ENCODE measurements around the gene SNX10. TPM values are rescaled to one million over a fixed set of nuclear protein-coding genes. Genes with fewer than 3 reads are reported as not detected.

SNX10 gene
- total RNA-seq, 1 donor from 2014 or later: 73.8 TPM

DNA sequence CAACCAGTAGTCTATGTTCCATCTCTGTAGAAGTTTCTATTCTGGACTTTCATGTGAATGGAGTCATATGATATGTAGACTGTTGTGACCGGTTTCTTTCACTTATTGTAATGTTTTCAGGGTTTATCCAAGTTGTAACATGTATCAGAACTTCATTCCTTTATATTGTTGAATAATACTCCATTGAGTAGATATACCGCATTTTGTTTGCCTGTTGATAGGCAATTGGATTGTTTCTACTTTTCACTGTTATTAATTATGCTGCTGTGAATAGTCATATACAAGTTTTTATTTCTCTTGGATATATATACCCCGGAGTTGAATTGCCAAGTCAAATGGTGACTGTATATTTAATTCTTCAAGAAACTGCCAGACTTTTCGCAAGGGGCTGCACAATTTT, 40.1 kb downstream of the SNX10 start:
- TF ChIP-seq, protein P1, sequence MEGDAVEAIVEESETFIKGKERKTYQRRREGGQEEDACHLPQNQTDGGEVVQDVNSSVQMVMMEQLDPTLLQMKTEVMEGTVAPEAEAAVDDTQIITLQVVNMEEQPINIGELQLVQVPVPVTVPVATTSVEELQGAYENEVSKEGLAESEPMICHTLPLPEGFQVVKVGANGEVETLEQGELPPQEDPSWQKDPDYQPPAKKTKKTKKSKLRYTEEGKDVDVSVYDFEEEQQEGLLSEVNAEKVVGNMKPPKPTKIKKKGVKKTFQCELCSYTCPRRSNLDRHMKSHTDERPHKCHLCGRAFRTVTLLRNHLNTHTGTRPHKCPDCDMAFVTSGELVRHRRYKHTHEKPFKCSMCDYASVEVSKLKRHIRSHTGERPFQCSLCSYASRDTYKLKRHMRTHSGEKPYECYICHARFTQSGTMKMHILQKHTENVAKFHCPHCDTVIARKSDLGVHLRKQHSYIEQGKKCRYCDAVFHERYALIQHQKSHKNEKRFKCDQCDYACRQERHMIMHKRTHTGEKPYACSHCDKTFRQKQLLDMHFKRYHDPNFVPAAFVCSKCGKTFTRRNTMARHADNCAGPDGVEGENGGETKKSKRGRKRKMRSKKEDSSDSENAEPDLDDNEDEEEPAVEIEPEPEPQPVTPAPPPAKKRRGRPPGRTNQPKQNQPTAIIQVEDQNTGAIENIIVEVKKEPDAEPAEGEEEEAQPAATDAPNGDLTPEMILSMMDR (IDR thresholded peaks at IDR 0.05): no peak
- H3K4me1 ChIP-seq: no peaks in the 10 kb centered on the region
- no peak overlapping the region for H3K4me3 ChIP-seq
- DNase-seq: no peak
- no peaks in the 10 kb centered on the region for H3K36me3 ChIP-seq
- intact Hi-C loops (cut with DNase I): no loop called here
- H3K27ac ChIP-seq: no peak overlapping the region
- ATAC-seq: no peak
- H3K9me3 ChIP-seq: no peaks in the 10 kb centered on the region
- H3K27me3 ChIP-seq: no peaks in the 10 kb centered on the region

DNA sequence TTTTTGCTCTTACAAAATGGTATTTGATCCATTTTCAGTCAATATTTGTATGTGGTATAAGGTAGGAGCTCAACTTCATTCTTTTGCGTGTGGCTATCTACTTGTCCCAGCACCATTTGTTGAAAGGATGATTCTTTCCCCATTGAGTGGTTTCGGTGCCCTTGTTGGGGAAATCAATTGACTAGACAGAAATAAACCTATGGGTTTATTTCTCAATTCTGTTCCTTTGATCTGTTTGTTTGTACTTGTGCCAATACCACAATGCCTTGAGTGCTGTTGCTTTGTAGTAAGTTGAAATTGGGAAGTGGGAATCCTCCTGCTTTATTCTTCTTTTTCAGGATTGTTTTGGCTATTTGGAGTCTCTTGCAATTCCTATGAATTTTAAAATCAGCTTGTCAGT, 41.0 kb downstream of the SNX10 start:
- Histone ChIP-seq H3K4me3 (no peak overlapping the region), H3K9me3 (no peaks in the 10 kb centered on the region), H3K27ac (no peak overlapping the region), H3K36me3 (no peaks in the 10 kb centered on the region), H3K4me1 (no peaks in the 10 kb centered on the region), H3K27me3 (no peaks in the 10 kb centered on the region)
- ATAC-seq: no peak
- TF ChIP-seq, protein P1 (IDR thresholded peaks at IDR 0.05): no peak
- intact Hi-C loops (cut with DNase I): no loop called here
- DNase-seq: no peak

DNA sequence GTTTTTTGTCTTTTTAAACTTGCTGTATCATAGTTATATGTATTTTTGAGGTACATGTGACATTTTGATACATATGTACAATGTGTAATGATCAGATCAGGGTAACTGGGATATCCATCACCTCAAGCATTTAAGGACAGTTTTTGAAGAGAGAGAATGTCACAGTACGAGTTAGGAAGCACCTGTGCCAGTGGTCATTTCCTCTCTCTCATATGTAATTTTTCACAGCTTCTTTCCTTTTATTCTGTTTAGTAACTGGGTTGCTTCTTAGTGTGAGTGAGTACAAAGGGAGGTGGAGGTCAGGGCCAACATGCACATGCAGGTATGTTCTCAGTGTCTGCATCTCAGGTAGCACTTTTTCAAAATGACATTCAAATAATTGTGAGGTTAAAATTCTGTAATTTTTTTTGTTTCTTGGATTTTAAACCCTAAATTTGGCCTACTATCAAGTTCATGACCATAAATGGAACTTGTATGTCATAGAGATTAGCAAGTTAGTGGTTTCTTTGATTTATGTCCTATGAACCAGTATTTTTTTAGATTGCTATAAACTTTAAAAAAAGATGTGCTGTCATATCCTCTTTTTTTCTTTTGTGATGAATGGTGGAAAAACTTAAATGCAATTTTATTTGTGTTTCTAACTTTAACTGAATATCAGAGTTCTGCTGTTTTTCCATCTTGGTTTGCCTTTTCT, 42.7 kb downstream of the SNX10 start:
- ATAC-seq (no peak), DNase-seq (no peak)
- Histone ChIP-seq H3K27ac (no peak overlapping the region), H3K27me3 (no peaks in the 10 kb centered on the region), H3K36me3 (no peaks in the 10 kb centered on the region), H3K4me3 (no peak overlapping the region), H3K9me3 (no peaks in the 10 kb centered on the region), H3K4me1 (no peaks in the 10 kb centered on the region)
- intact Hi-C loops (cut with DNase I): no loop called here
- TF ChIP-seq, protein P1 (IDR thresholded peaks at IDR 0.05): no peak

DNA sequence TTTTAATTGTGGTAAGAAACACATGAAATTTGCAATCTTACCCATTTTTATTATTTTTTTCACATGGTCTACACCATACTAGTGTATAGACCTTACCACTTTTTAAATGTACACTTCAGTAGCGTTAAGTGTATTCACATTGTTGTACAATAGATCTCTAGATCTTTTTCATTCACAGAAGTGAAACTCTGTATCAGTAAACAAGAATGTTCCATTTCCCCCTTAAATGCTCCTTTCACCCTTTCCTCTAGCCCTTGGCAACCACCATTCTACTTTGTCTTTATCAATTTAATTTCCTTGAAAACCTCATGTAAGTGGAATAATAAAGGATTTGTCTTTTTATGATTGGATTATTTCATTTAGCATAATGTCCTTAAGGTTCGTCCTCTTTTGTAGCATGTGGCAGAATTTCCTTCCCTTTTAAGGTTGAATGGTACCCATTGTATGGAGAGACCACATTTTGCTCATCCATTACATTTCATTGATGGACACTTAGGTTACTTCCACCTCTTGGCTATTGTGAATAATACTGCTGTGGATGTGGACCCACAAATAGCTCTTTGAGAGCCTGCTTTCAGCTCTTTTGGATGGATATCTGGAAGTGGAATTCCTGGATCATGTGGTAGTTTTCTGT, 45.7 kb downstream of the SNX10 start:
- intact Hi-C loops (cut with DNase I): no loop called here
- TF ChIP-seq, protein P1 (IDR thresholded peaks at IDR 0.05): no peak
- Histone ChIP-seq H3K36me3 (no peaks in the 10 kb centered on the region), H3K4me3 (no peak overlapping the region), H3K27me3 (no peaks in the 10 kb centered on the region), H3K4me1 (no peaks in the 10 kb centered on the region), H3K9me3 (no peaks in the 10 kb centered on the region), H3K27ac (no peak overlapping the region)
- DNase-seq (no peak), ATAC-seq (no peak)

DNA sequence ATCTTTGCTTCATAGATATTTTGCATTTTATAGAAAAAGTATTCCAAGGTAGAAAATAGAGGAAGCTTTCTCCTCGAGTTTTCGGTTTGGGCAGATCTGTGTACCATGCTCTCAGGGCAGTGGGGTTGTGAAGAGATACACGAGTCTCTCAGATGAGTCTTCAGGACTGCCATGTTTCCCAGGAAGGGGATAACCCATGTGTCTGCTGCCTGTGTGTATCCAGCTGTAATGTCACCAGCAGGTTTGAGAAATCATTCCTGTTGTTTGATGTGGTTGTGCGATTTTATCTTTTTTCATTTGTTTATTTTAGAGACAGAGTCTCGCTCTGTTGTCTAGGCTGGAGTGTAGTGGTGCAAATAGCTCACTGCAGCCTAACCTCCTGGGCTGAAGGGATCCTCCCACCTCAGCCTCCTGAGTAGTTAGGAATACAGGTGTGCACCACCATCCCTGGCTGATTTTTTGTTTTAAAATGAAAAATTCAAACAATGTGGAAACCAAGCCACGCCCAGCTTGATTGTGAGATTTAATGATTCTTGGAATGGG, 48.9 kb downstream of the SNX10 start:
- Histone ChIP-seq H3K9me3 (no peaks in the 10 kb centered on the region), H3K4me3 (no peak overlapping the region), H3K4me1 (no peaks in the 10 kb centered on the region), H3K36me3 (no peaks in the 10 kb centered on the region), H3K27me3 (no peaks in the 10 kb centered on the region), H3K27ac (no peak overlapping the region)
- ATAC-seq (no peak), DNase-seq (no peak)
- intact Hi-C loops (cut with DNase I): no loop called here
- TF ChIP-seq, protein P1 (IDR thresholded peaks at IDR 0.05): no peak
